Measurements from ENCODE around the gene SNRPD3.
"Not testable (repeated sequence)": the region's sequence is repeated elsewhere in the genome, so short reads cannot be mapped to it uniquely, and the experiment has no call there.

SNRPD3 gene

DNA sequence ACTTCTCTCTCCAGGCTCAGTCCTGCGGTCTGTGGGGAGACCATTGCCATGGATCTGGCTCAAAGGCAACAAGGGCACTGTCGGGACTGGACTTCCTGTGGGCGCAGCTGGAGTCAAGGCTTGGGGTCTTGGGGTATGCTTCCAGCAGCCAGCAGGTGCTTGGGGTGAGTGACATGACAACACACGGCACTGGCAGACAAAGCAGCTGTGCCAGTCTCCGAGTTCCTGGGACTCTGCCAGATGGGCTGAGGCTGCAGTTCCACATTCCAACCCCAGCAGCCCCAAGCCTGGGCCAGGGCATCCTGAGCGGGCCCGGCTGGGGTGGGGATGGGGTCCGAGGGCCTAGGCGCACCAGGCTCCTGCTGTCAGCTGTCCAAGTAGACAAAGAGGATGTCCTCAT lies 13.2 kb upstream of the SNRPD3 start:
- no peak for DNase-seq (ENCODE audit: low spot score)
- TF ChIP-seq, protein P1, sequence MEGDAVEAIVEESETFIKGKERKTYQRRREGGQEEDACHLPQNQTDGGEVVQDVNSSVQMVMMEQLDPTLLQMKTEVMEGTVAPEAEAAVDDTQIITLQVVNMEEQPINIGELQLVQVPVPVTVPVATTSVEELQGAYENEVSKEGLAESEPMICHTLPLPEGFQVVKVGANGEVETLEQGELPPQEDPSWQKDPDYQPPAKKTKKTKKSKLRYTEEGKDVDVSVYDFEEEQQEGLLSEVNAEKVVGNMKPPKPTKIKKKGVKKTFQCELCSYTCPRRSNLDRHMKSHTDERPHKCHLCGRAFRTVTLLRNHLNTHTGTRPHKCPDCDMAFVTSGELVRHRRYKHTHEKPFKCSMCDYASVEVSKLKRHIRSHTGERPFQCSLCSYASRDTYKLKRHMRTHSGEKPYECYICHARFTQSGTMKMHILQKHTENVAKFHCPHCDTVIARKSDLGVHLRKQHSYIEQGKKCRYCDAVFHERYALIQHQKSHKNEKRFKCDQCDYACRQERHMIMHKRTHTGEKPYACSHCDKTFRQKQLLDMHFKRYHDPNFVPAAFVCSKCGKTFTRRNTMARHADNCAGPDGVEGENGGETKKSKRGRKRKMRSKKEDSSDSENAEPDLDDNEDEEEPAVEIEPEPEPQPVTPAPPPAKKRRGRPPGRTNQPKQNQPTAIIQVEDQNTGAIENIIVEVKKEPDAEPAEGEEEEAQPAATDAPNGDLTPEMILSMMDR (IDR thresholded peaks at IDR 0.05; ENCODE audit: extremely low read depth, insufficient read depth, missing control alignments) = no peak
- in situ Hi-C loops (cut with MboI; ENCODE audit: low pct_unique_long_range_greater_than_20kb, low sequenced_read_pairs, unreplicated experiment) = no loop called here

- DNase-seq (ENCODE audit: low spot score) = no peak
- in situ Hi-C loops (cut with MboI; ENCODE audit: low pct_unique_long_range_greater_than_20kb, low sequenced_read_pairs, unreplicated experiment) = no loop called here
- TF ChIP-seq, protein P1 (IDR thresholded peaks at IDR 0.05; ENCODE audit: extremely low read depth, insufficient read depth, missing control alignments) = no peak
Measured at GRCh38 chr22:24543185-24543601, 12.6 kb upstream of the SNRPD3 start.

DNA sequence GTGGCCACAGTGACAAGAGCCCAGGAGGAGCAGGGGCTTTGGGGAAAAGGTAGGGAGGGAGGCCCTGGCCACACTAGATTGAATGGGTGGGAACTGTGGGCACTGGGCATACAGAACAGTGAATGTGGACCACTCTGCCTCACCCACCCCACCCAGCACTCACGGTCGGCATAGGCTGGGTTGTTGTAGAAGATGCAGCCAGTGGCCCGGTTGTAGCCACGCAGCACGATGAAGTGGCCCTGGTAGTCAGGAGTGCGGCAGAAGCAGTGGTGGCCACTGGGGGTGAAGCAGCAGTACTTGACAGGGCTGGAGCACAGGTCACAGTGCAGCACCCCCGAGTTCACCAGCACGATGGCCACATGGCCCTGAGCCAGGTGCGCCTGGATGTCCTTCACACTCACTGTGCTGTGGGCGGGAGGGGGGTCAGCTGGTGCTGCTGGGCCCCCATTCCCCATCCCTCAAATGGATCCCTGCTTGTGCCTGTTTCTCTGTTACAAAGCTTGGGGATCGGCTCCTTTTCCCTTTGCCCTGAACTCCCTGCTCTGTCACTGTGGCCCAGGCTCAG lies 12.0 kb upstream of the SNRPD3 start:
- TF ChIP-seq, protein P1 (IDR thresholded peaks at IDR 0.05; ENCODE audit: extremely low read depth, insufficient read depth, missing control alignments) = no peak
- no peak for DNase-seq (ENCODE audit: low spot score)
- in situ Hi-C loops (cut with MboI; ENCODE audit: low pct_unique_long_range_greater_than_20kb, low sequenced_read_pairs, unreplicated experiment) = no loop called here

DNA sequence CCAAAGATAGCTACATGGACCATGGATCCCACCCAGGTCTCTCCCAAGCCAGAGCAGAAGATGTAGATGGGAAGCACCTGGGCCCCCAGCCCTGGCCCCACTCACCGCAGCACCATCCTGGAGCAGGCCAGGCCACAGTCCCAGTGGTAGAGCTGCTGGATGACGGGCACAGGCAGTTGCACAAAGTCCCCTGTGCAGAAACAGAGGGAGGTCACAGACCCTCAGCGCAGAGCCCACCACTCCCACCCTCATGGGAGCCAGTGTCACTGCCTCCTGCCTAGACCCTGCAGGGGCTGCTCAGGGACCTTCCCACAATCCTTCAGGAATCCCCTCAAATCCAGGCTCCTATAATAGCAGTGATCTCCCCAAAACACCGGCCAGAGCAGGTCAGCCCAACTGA lies 7.0 kb upstream of the SNRPD3 start:
- in situ Hi-C loops (cut with MboI; ENCODE audit: low pct_unique_long_range_greater_than_20kb, low sequenced_read_pairs, unreplicated experiment) = no loop called here
- no peak for DNase-seq (ENCODE audit: low spot score)
- TF ChIP-seq, protein P1 (IDR thresholded peaks at IDR 0.05; ENCODE audit: extremely low read depth, insufficient read depth, missing control alignments) = no peak

DNA sequence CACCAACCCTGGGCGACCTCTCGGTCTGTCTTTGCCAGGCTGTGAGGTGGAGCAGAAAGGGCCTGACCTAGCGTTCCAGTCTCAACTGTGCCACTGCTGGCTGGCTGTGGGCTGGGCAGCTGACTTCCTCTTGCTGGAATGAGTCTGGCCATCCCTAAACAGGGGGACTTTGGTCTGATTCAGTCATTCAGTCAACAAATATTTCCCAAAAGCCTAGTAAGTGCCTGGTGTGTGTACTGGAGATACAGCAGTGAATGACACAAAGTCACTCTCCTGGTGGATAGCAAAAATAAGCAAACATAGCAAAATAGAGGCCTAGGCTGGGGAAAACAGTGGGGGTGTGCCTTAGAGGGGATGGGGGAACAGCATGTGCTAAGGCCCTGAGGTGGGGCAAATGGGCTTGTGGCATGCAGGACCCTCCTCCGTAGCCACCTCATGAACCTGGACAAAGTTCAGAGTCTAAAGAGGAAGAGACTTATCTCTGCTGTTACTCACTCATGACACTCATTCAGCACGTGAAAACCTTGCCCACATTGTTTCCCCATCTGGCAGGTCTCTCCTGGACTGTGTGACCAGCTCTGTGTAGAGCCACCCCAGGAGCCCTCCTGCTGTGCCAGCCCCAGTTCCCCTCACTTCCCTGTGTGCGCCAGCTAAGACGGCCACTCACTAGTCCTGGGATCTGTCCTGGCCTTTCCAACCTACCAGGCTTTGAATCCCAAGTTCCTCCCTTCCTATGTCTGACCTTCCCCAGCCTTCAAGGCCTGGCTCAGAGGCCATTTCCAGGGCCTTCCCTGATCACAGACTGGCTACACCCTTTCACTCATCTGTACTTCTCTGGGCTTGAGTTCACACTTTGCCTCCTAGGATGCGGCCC lies 5.5 kb upstream of the SNRPD3 start:
- TF ChIP-seq, protein P1 (IDR thresholded peaks at IDR 0.05; ENCODE audit: extremely low read depth, insufficient read depth, missing control alignments) = no peak
- no peak for DNase-seq (ENCODE audit: low spot score)

DNA sequence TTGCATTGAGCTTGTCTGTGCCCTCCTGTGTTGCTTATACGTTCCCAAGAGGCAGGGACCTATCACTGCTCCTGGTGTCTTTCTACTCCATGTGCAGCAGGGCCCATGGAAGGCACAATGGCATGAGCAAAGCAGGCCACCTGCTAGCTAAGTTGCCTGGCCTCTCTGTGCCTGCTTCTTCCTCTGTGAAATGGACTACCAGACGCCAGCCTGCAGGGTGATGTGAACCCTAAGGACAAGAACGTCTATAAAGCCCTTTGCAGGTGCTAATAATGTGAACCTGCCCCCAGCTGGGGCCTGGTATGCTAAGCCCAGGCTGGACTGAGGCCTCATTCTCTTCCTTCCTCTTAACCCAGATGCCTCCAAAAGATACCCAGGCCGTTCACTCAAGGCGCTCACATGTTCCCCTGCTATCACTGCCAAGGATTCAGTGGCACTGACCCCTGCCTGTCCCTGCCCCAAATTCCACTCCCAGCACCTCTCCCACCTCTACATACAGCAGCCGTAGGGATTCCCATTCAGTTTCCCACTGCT lies 4.8 kb upstream of the SNRPD3 start:
- in situ Hi-C loops (cut with MboI; ENCODE audit: low pct_unique_long_range_greater_than_20kb, low sequenced_read_pairs, unreplicated experiment) = no loop called here
- no peak for DNase-seq (ENCODE audit: low spot score)
- TF ChIP-seq, protein P1 (IDR thresholded peaks at IDR 0.05; ENCODE audit: extremely low read depth, insufficient read depth, missing control alignments) = no peak

More for the DNA sequence above, 5.5 kb upstream of the SNRPD3 start:
- in situ Hi-C loops (cut with MboI; ENCODE audit: low pct_unique_long_range_greater_than_20kb, low sequenced_read_pairs, unreplicated experiment) = no loop called here

DNA sequence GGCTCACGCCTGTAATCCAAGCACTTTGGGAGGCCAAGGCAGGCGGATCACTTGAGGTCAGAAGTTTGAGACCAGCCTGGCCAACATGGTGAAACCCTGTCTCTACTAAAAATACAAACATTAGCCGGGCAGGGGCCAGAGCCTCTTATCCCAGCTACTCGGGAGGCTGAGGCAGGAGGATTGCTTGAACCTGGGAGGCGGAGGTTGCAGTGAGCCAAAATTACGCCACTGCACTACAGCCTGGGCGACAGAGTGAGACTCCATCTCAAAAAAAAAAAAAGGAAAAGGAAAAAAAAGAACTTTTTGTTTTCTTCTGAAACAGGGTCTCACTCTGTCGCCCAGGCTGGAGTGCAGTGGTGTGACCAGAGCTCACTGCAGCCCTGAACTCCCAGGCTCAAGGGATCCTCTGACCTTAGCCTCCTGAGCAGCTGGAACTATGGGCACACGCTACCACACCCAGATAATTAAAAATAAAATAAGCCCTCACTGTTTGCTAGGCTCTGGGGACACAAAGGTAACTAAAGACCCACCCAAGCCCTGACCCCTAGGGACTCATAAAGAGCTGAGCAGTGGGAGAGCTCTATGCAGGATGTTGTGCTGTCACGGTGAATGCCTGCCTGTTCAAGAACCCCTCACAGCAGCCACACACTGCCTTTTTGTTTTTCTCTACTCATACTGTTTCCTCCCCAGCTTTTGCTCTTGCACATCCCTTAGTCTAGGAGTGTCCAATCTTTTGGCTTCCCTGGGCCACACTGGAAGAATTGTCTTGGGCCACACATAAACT lies 3.1 kb upstream of the SNRPD3 start:
- in situ Hi-C loops (cut with MboI; ENCODE audit: low pct_unique_long_range_greater_than_20kb, low sequenced_read_pairs, unreplicated experiment) = not testable (repeated sequence)

More for the DNA sequence above, 3.1 kb upstream of the SNRPD3 start:
- not testable (repeated sequence) for DNase-seq (ENCODE audit: low spot score)

All from GM13977 (cell line).